MM.1S (cell line): ENCODE data around the gene NELL2.

Experiments
- DNase-seq: peaks from one replicate; pipeline ENCODE4 v3.0.0-alpha.2; 2015
- H2AFZ ChIP-seq: fragments of 300-600 bp; sonication (generic); 2 replicates; pipeline ENCODE4 v1.6.0; 2016; ENCODE audit warnings: antibody characterized with exemption, low read length
- H3F3A ChIP-seq: fragments of 300-600 bp; sonication (generic); 2 replicates; pipeline ENCODE4 v1.6.1; 2016; ENCODE audit warnings: mild to moderate bottlenecking, antibody characterized with exemption, low read length, moderate library complexity, mixed read lengths; ENCODE audit not compliant: insufficient read depth
- H3K27ac ChIP-seq: fragments of 300-600 bp; sonication (generic); 2 replicates; pipeline ENCODE4 v1.5.1; 2016; ENCODE audit warnings: mild to moderate bottlenecking, low read length
- H3K27me3 ChIP-seq: fragments of 300-600 bp; sonication (generic); replicated peaks from 2 replicates; pipeline ENCODE4 v1.6.0; 2016; ENCODE audit warnings: low read length; ENCODE audit not compliant: insufficient read depth
- H3K36me3 ChIP-seq: fragments of 300-600 bp; sonication (generic); replicated peaks from 2 replicates; pipeline ENCODE4 v1.6.1; 2016; ENCODE audit warnings: mild to moderate bottlenecking, low read length, mixed read lengths; ENCODE audit not compliant: insufficient read depth
- H3K4me1 ChIP-seq: fragments of 300-600 bp; sonication (generic); 2 replicates; pipeline ENCODE4 v1.6.1; 2016; ENCODE audit warnings: low read length, mixed read lengths
- H3K4me2 ChIP-seq: fragments of 300-600 bp; sonication (generic); 2 replicates; pipeline ENCODE4 v1.6.0; 2016; ENCODE audit warnings: low read depth, low read length
- H3K4me3 ChIP-seq: fragments of 300-600 bp; sonication (generic); 2 replicates; pipeline ENCODE4 v1.5.1; 2016; ENCODE audit warnings: low read length, mixed read lengths
- H3K79me2 ChIP-seq: fragments of 300-600 bp; sonication (generic); 2 replicates; pipeline ENCODE4 v1.6.1; 2016; ENCODE audit warnings: mixed run types, low read length, mixed read lengths
- H3K9ac ChIP-seq: fragments of 300-600 bp; sonication (generic); 2 replicates; pipeline ENCODE4 v1.6.1; 2016; ENCODE audit warnings: low read length, mixed read lengths
- H3K9me2 ChIP-seq: fragments of 300-600 bp; sonication (generic); replicated peaks from 2 replicates; pipeline ENCODE4 v1.6.1; 2016; ENCODE audit warnings: mild to moderate bottlenecking, low read length, mixed read lengths; ENCODE audit not compliant: insufficient read depth
- H3K9me3 ChIP-seq: fragments of 300-600 bp; sonication (generic); replicated peaks from 2 replicates; pipeline ENCODE4 v1.6.1; 2016; ENCODE audit warnings: mild to moderate bottlenecking, low read length, mixed read lengths; ENCODE audit not compliant: insufficient read depth
- H4K20me1 ChIP-seq: fragments of 300-600 bp; sonication (generic); 2 replicates; pipeline ENCODE4 v1.6.1; 2016; ENCODE audit warnings: mild to moderate bottlenecking, low read length, moderate library complexity, mixed read lengths; ENCODE audit not compliant: insufficient read depth
- CTCF ChIP-seq: fragments of 300-600 bp; sonication (generic); IDR thresholded peaks from 2 replicates; pipeline ENCODE4 v1.5.1; 2016; ENCODE audit warnings: antibody characterized with exemption, low read length, mixed read lengths
- EZH2 ChIP-seq: fragments of 300-600 bp; sonication (generic); optimal IDR thresholded peaks from 2 replicates; pipeline ENCODE3; 2017; ENCODE audit warnings: low read depth, mild to moderate bottlenecking, antibody characterized with exemption, low read length, mixed read lengths
- EZH2phosphoT487 ChIP-seq: fragments of 300-600 bp; sonication (generic); IDR thresholded peaks from 2 replicates; pipeline ENCODE4 v1.6.1; 2018; ENCODE audit warnings: antibody characterized with exemption, low read length

NELL2 gene

GRCh38 chr12:44526655-44527182, 349.4 kb downstream of the NELL2 start:
- Histone ChIP-seq H3F3A (no peaks in the 10 kb centered on the region), H3K27me3 (no peaks in the 10 kb centered on the region), H4K20me1 (no peaks in the 10 kb centered on the region), H3K27ac (no peak overlapping the region), H3K4me1 (no peaks in the 10 kb centered on the region), H3K9me2 (no peaks in the 10 kb centered on the region), H3K9ac (no peak overlapping the region), H2AFZ (no peak overlapping the region), H3K4me2 (no peak overlapping the region), H3K4me3 (no peak overlapping the region), H3K36me3 (no peaks in the 10 kb centered on the region), H3K79me2 (no peaks in the 10 kb centered on the region), H3K9me3 (no peaks in the 10 kb centered on the region)
- TF ChIP-seq EZH2 (no peak), CTCF (no peak), EZH2phosphoT487 (no peak)
- no peak for DNase-seq

- Histone ChIP-seq H3K4me2 (no peak overlapping the region), H4K20me1 (no peaks in the 10 kb centered on the region)
Observed at GRCh38 chr12:44525806-44526654, 350.1 kb downstream of the NELL2 start.

GRCh38 chr12:44523828-44524227, 352.3 kb downstream of the NELL2 start:
- no peaks in the 10 kb centered on the region for H3K9me2 ChIP-seq
- H3K79me2 ChIP-seq, result no peaks in the 10 kb centered on the region
- H3K27me3 ChIP-seq, result no peaks in the 10 kb centered on the region
- H4K20me1 ChIP-seq, result no peaks in the 10 kb centered on the region
- H3K4me3 ChIP-seq, result no peak overlapping the region
- H3K36me3 ChIP-seq, result no peaks in the 10 kb centered on the region
- no peak for DNase-seq
- no peak overlapping the region for H2AFZ ChIP-seq
- no peak for TF ChIP-seq EZH2phosphoT487
- no peak for TF ChIP-seq CTCF
- TF ChIP-seq EZH2, result no peak
- no peak overlapping the region for H3K27ac ChIP-seq
- H3K4me1 ChIP-seq, result no peaks in the 10 kb centered on the region
- no peak overlapping the region for H3K9ac ChIP-seq
- no peak overlapping the region for H3K4me2 ChIP-seq
- no peaks in the 10 kb centered on the region for H3K9me3 ChIP-seq
- no peaks in the 10 kb centered on the region for H3F3A ChIP-seq

More at GRCh38 chr12:44525806-44526654, 350.1 kb downstream of the NELL2 start:
- H3K27me3 ChIP-seq, result no peaks in the 10 kb centered on the region
- no peaks in the 10 kb centered on the region for H3K9me3 ChIP-seq
- no peak overlapping the region for H3K27ac ChIP-seq
- no peak overlapping the region for H3K4me3 ChIP-seq
- H3F3A ChIP-seq, result no peaks in the 10 kb centered on the region
- no peak overlapping the region for H3K9ac ChIP-seq
- H3K4me1 ChIP-seq, result no peaks in the 10 kb centered on the region
- H3K9me2 ChIP-seq, result no peaks in the 10 kb centered on the region
- H3K79me2 ChIP-seq, result no peaks in the 10 kb centered on the region
- no peak for DNase-seq
- TF ChIP-seq EZH2, result no peak
- no peak for TF ChIP-seq CTCF
- no peak for TF ChIP-seq EZH2phosphoT487
- H2AFZ ChIP-seq, result no peak overlapping the region
- no peaks in the 10 kb centered on the region for H3K36me3 ChIP-seq
